Measurements from ENCODE around the gene ANKFN1.

The ANKFN1 gene

GRCh38 chr17:56521414-56522141 lies 368.3 kb downstream of the ANKFN1 start:
- no peak for DNase-seq

GRCh38 chr17:56523042-56523441 lies 369.8 kb downstream of the ANKFN1 start:
- no peak for DNase-seq

GRCh38 chr17:56528696-56529095 lies 375.4 kb downstream of the ANKFN1 start:
- no peak for DNase-seq

GRCh38 chr17:56532926-56533325 lies 379.7 kb downstream of the ANKFN1 start:
- DNase-seq, result no peak

GRCh38 chr17:56536766-56537165 lies 383.5 kb downstream of the ANKFN1 start:
- DNase-seq, result no peak

- DNase-seq, result no peak
These were observed 387.6 kb downstream of the ANKFN1 start for GRCh38 chr17:56540836-56541235.

GRCh38 chr17:56543280-56543679 lies 390.0 kb downstream of the ANKFN1 start:
- no peak for DNase-seq

- DNase-seq, result no peak
These were observed 391.8 kb downstream of the ANKFN1 start for GRCh38 chr17:56545106-56545505.

- no peak for DNase-seq
These were observed 392.7 kb downstream of the ANKFN1 start for GRCh38 chr17:56545930-56546329.

- no peak for DNase-seq
These were observed 395.4 kb downstream of the ANKFN1 start for GRCh38 chr17:56548661-56549060.

- no peak for DNase-seq
These were observed 396.2 kb downstream of the ANKFN1 start for GRCh38 chr17:56549501-56549900.

GRCh38 chr17:56557682-56558081 lies 404.4 kb downstream of the ANKFN1 start:
- no peak for DNase-seq

- DNase-seq, result no peak
These were observed 404.8 kb downstream of the ANKFN1 start for GRCh38 chr17:56558088-56558487.
